GM12878 (cell line): ENCODE results near the gene THSD4. TPM values are rescaled to one million over a fixed set of nuclear protein-coding genes. Genes with fewer than 3 reads are reported as not detected.

Source experiments
- ATAC-seq: fragments of 200-7000 bp; cut with Tn5 transposase; 3 replicates; pipeline ENCODE4 v1.9.1; 2020; ENCODE audit warnings: mild to moderate bottlenecking, moderate library complexity
- BruUV-seq: library from RNA; stranded (reverse); fragments of 400-500 nt; replicated peaks from 2 replicates; lab custom pipeline; 2021; lab: Mats Ljungman, UMichigan
- CTCF ChIA-PET: fragments of 300-600 bp; sonication (Branson Sonifier 250); formaldehyde crosslinking; extraction: SDS; loops from one replicate; lab custom pipeline; 2021; ENCODE audit warnings: inconsistent platforms; lab: Yijun Ruan, JAX
- POLR2A ChIA-PET: fragments of 350-600 bp; formaldehyde crosslinking; extraction: SDS; loops from one replicate; lab custom pipeline; 2021; ENCODE audit warnings: inconsistent platforms; lab: Charles Lee
- RAD21 ChIA-PET: fragments of 300-600 bp; sonication (Branson Sonifier 250); formaldehyde crosslinking; loops from one replicate; lab custom pipeline; 2023; ENCODE audit warnings: antibody characterized with exemption; ENCODE audit not compliant: unreplicated experiment; lab: Charles Lee
- SMC1A ChIA-PET: fragments of 300-600 bp; sonication (Branson Sonifier 250); formaldehyde crosslinking; loops from one replicate; lab custom pipeline; 2023; ENCODE audit not compliant: unreplicated experiment, uncharacterized antibody; lab: Charles Lee
- DNase-seq: peaks from one replicate; pipeline ENCODE4 v3.0.0-alpha.2; 2011; ENCODE audit warnings: low read depth, low spot score
- FAIRE-seq: peaks from 3 replicates; lab custom pipeline; 2011; peaks lifted over from hg19 to GRCh38; lab: Jason Lieb, UNC
- H2AFZ ChIP-seq: 2 replicates; pipeline ENCODE4 v1.6.0; 2011; ENCODE audit warnings: low read depth, low read length, control low read depth; ENCODE audit not compliant: control insufficient read depth
- H3K27ac ChIP-seq: 2 replicates; pipeline ENCODE4 v1.5.1; 2011; ENCODE audit warnings: control low read depth; ENCODE audit not compliant: control insufficient read depth, insufficient read depth
- H3K27me3 ChIP-seq, 2 experiments: replicated peaks in 1 of 2; 2 replicates each; pipeline versions ENCODE4 v1.6.0 to v1.6.1; 2011; ENCODE audit warnings: low read length in 1 of 2; ENCODE audit not compliant: control insufficient read depth in 2 of 2, insufficient read depth in 2 of 2
- H3K36me3 ChIP-seq, 2 experiments: 2 replicates each; pipeline ENCODE4 v1.5.1; 2011; ENCODE audit warnings: low read length in 1 of 2; ENCODE audit not compliant: control insufficient read depth in 2 of 2, insufficient read depth in 2 of 2
- H3K4me1 ChIP-seq: 2 replicates; pipeline ENCODE4 v1.6.1; 2011; ENCODE audit warnings: mild to moderate bottlenecking, low read length, moderate library complexity, mixed read lengths; ENCODE audit not compliant: control insufficient read depth, insufficient read depth
- H3K4me2 ChIP-seq: 2 replicates; pipeline ENCODE4 v1.6.0; 2011; ENCODE audit warnings: control low read depth; ENCODE audit not compliant: control insufficient read depth, insufficient read depth
- H3K4me3 ChIP-seq: fragments of 200-600 bp; sonication (generic); 2 replicates; pipeline ENCODE4 v1.5.1; 2016
- H3K79me2 ChIP-seq: 2 replicates; pipeline ENCODE4 v1.6.0; 2011; ENCODE audit warnings: low read length; ENCODE audit not compliant: control insufficient read depth, insufficient read depth
- H3K9ac ChIP-seq: 2 replicates; pipeline ENCODE4 v1.8.0; 2011; ENCODE audit warnings: low read length, control low read depth, mixed read lengths; ENCODE audit not compliant: control insufficient read depth, insufficient read depth
- H3K9me3 ChIP-seq: replicated peaks from 3 replicates; pipeline ENCODE4 v1.5.1; 2011; ENCODE audit warnings: mild to moderate bottlenecking, low read length; ENCODE audit not compliant: control insufficient read depth, insufficient read depth
- H4K20me1 ChIP-seq: 2 replicates; pipeline ENCODE4 v1.6.0; 2011; ENCODE audit not compliant: control insufficient read depth, insufficient read depth
- ATF2 ChIP-seq: IDR thresholded peaks from 2 replicates; pipeline ENCODE4 v1.6.1; 2012; ENCODE audit warnings: low read length, inconsistent platforms
- CEBPB ChIP-seq, 2 experiments: fragments of 150-350 bp in 1 of 2; IDR thresholded peaks; 2 replicates each; pipeline ENCODE4 v1.6.1; 2012 to 2014; ENCODE audit warnings: low read depth in 2 of 2, low read length in 2 of 2, borderline replicate concordance in 1 of 2, inconsistent platforms in 1 of 2
- CHD4 ChIP-seq: fragments of 200-600 bp; sonication (generic); IDR thresholded peaks from 2 replicates; pipeline ENCODE4 v1.6.1; 2016; ENCODE audit warnings: mild to moderate bottlenecking
- E2F4 ChIP-seq: IDR thresholded peaks from 2 replicates; pipeline ENCODE4 v1.6.1; 2012; ENCODE audit warnings: low read depth, low read length, improper control_type of control experiment
- ESRRA ChIP-seq: IDR thresholded peaks from 2 replicates; pipeline ENCODE4 v1.6.1; 2012; ENCODE audit warnings: mild to moderate bottlenecking, low read length, improper control_type of control experiment
- ETV6 ChIP-seq, 2 experiments: fragments of 450-650 bp in 1 of 2; IDR thresholded peaks in 1 of 2; conservative IDR thresholded peaks in 1 of 2; 2 replicates each; pipeline ENCODE4 v1.6.1; 2014; ENCODE audit warnings: antibody characterized with exemption in 1 of 2, borderline replicate concordance in 1 of 2, low read depth in 1 of 2, mild to moderate bottlenecking in 1 of 2, moderate library complexity in 1 of 2
- GATAD2B ChIP-seq: fragments of 450-650 bp; conservative IDR thresholded peaks from 2 replicates; pipeline ENCODE4 v1.6.1; 2017; ENCODE audit warnings: low read depth, mild to moderate bottlenecking, moderate library complexity
- JUNB ChIP-seq: IDR thresholded peaks from 2 replicates; pipeline ENCODE4 v1.6.1; 2016; ENCODE audit warnings: antibody characterized with exemption, mild to moderate bottlenecking
- RELA ChIP-seq: fragments of 450-650 bp; IDR thresholded peaks from 2 replicates; pipeline ENCODE4 v1.8.0; 2014; ENCODE audit warnings: borderline replicate concordance; ENCODE audit not compliant: partially characterized antibody
- ZNF592 ChIP-seq: fragments of 450-650 bp; IDR thresholded peaks from 2 replicates; pipeline ENCODE4 v1.6.1; 2017; ENCODE audit warnings: mild to moderate bottlenecking, moderate library complexity
- ZSCAN29 ChIP-seq: fragments of 450-650 bp; IDR thresholded peaks from 2 replicates; pipeline ENCODE4 v1.6.1; 2017; ENCODE audit warnings: mild to moderate bottlenecking, moderate library complexity
- WGBS: methylation state at CpG from one replicate; pipeline ENCODE4 v1.1.6; 2016; ENCODE audit warnings: low lambda C conversion rate; ENCODE audit not compliant: insufficient replicate concordance, insufficient coverage; ENCODE audit errors: missing lambda C conversion rate; 5-methylcytosine and 5-hydroxymethylcytosine counted together
- in situ Hi-C: fragments of 300-500 bp; cut with MboI; formaldehyde crosslinking; loops from 9 replicates; pipeline ENCODE4 v1.14.3; 2018; ENCODE audit warnings: mixed read lengths
- intact Hi-C: fragments of 100-400 bp; cut with micrococcal nuclease; formaldehyde crosslinking; loops from one replicate; pipeline ENCODE4 v1.14.2; 2022; ENCODE audit not compliant: unreplicated experiment
- polyA plus RNA-seq, 11 experiments: library from polyadenylated mRNA; depleted of rRNA in 4 of 11; unstranded in 6 of 11; stranded (reverse) in 5 of 11; fragments of >200 nt; fragmentation: Nextera tagmentation in 4 of 11; fragmentation: Illumina TruSeq in 1 of 11; extraction: Ambion mirVana in 4 of 11; extraction: Trizol in 1 of 11; gene quantifications; 1 replicate in 1 of 11; 2 replicates in 10 of 11; pipeline versions ENCODE4 v1.2.1 to v1.2.3, GENCODE V29; 2011 to 2016; ENCODE audit warnings: inconsistent platforms in 2 of 11, missing spikeins in 2 of 11, low read depth in 1 of 11
- total RNA-seq, 4 experiments: library from RNA; depleted of rRNA in 3 of 4; stranded (reverse); fragments of >200 nt in 3 of 4; fragmentation: Illumina TruSeq in 1 of 4; extraction: Trizol in 1 of 4; gene quantifications; 2 replicates each; pipeline versions ENCODE4 v1.2.1 to v1.2.3, GENCODE V29; 2013 to 2021

THSD4 gene
- total and polyA plus RNA-seq, 10 of the 15 experiments (the other 5 are each of a cell fraction or from before 2014, with no cell fraction given), result 0.04 to 0.13 (median 0.05) TPM; not detected in 7

- ChIA-PET RAD21 (interaction anchor here (1.6 kb wide), 1 partner anchor 408 kb away, joined by 3 read pairs; no protein-coding TSS in a partner anchor), CTCF (interaction anchor here (0.6 kb wide), 2 partner anchors 302 to 408 kb away, joined by 3 read pairs; no protein-coding TSS in a partner anchor), SMC1A (no interaction called here), POLR2A (no interaction called here)
- H3K27me3 ChIP-seq, result no peaks in the 10 kb centered on the region; a peak in 1 of 4 replicates
- WGBS, result 51% methylated on average over 16 of the region's 16 CpGs
- no peak overlapping the region for H3K9ac ChIP-seq
- H3K36me3 ChIP-seq, result no peaks in the 10 kb centered on the region
- H3K4me3 ChIP-seq, result no peak overlapping the region
- DNase-seq (no peak), ATAC-seq (peak; percentile 49), FAIRE-seq (no peak)
- in situ Hi-C loops (loop anchor here (5.0 kb wide), 2 partner anchors 54 to 409 kb away; no protein-coding TSS in a partner anchor), intact Hi-C loops (no loop called here)
- H3K4me2 ChIP-seq, result 0 out of 2 replicates have a peak overlapping the region, but pooled peaks have one; percentile 8
- no peaks in the 10 kb centered on the region for H3K79me2 ChIP-seq
- no peaks in the 10 kb centered on the region; the same call in 1 of the 2 replicates for H4K20me1 ChIP-seq
- no peak overlapping the region for H2AFZ ChIP-seq
- H3K4me1 ChIP-seq, result no peaks in the 10 kb centered on the region
- no peaks in the 10 kb centered on the region; the same call in 2 of the 3 replicates for H3K9me3 ChIP-seq
- TF ChIP-seq CEBPB (IDR thresholded peaks at IDR 0.05; ENCODE audit: borderline replicate concordance in 1 of 2, low read depth in 2 of 2, low read length in 2 of 2) (no peak), ZSCAN29 (no peak), ESRRA (no peak), E2F4 (no peak), ETV6 (conservative IDR thresholded peaks at IDR 0.05 in 1 of 2, IDR thresholded peaks at IDR 0.05 in 1 of 2; ENCODE audit: borderline replicate concordance in 1 of 2, low read depth in 1 of 2) (no peak), ZNF592 (no peak), ATF2 (no peak), GATAD2B (no peak), CHD4 (no peak), JUNB (no peak), RELA (no peak)
- no peak overlapping the region for H3K27ac ChIP-seq
- BruUV-seq, result no TSS peak
Observed at GRCh38 chr15:71748293-71748718, 633.0 kb downstream of the THSD4 start.
